ENCODE data around the gene APBB1. TPM values are rescaled to one million over a fixed set of nuclear protein-coding genes. Genes with fewer than 3 reads are reported as not detected.

APBB1 gene
- total RNA-seq, 2 donors from 2014 or later, result 60.0 to 63.3 TPM

DNA sequence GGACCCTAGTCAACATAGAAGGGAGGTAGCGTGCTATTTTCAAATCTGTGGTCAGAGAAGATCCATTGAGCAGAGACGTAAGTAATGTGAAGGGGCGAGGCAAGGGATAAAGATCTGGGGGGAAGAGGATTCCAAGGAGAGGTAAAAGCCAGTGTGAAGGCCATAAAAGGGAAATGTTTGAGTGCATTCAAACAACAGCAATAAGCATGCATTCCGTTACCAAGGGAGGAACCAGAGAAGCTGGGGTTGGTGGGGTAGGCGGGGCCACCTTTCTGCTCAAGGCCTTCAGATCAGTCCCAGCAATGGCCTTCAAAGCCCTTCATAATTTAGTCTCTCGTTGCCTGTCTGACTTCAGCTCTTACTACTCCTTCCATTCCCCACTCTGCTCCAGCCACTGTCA, 47.1 kb downstream of the APBB1 start:
- H3K27me3 Mint-ChIP-seq, result no peaks in the 10 kb centered on the region
- DNase-seq (no peak), ATAC-seq (no peak)
- H3K9me3 ChIP-seq (ENCODE audit: control insufficient read depth, low read length, poor library complexity, severe bottlenecking), result no peaks in the 10 kb centered on the region
- H3K36me3 Mint-ChIP-seq (ENCODE audit: low read depth), result no peaks in the 10 kb centered on the region
- H3K27ac Mint-ChIP-seq, result no peak overlapping the region
- no peak overlapping the region for H3K4me3 Mint-ChIP-seq
- H3K4me1 Mint-ChIP-seq, result no peaks in the 10 kb centered on the region

DNA sequence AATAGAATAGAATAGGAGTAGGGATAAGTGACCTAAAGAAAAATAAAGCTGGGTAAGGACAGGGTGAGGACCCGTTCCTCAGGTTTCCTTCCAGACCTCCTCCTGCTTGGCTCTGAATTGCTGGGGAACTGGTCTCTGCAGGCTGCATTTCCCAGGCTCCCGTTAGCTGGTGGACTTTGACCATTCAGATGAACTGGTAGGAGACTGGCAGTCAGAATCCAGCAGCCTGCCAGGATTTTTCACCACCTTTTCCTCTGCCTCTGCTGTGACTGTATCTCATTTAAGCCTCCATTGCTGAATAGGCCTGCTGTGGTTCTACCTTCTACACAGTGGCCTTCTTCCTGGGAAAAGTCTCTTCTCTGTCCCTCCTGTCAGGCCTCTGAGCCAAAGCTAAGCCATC, 53.2 kb downstream of the APBB1 start:
- DNase-seq, result no peak
- no peaks in the 10 kb centered on the region for H3K36me3 Mint-ChIP-seq (ENCODE audit: low read depth)
- no peaks in the 10 kb centered on the region for H3K27me3 Mint-ChIP-seq
- H3K27ac Mint-ChIP-seq, result no peak overlapping the region
- peaks cover 6% of the 10 kb centered on the region for H3K4me1 Mint-ChIP-seq
- H3K9me3 ChIP-seq (ENCODE audit: control insufficient read depth, low read length, poor library complexity, severe bottlenecking), result no peaks in the 10 kb centered on the region
- no peak overlapping the region for H3K4me3 Mint-ChIP-seq
- ATAC-seq, result no peak

- Mint-ChIP-seq H3K4me1 (peaks cover 6% of the 10 kb centered on the region), H3K27me3 (no peaks in the 10 kb centered on the region), H3K36me3 (ENCODE audit: low read depth) (no peaks in the 10 kb centered on the region), H3K27ac (no peak overlapping the region), H3K4me3 (no peak overlapping the region)
- no peaks in the 10 kb centered on the region for H3K9me3 ChIP-seq (ENCODE audit: control insufficient read depth, low read length, poor library complexity, severe bottlenecking)
- peak; percentile 18 to 54 (median 26) for DNase-seq
- peak; percentile 90 for ATAC-seq
These were observed 55.8 kb downstream of the APBB1 start for GRCh38 chr11:6362873-6363678.

DNA sequence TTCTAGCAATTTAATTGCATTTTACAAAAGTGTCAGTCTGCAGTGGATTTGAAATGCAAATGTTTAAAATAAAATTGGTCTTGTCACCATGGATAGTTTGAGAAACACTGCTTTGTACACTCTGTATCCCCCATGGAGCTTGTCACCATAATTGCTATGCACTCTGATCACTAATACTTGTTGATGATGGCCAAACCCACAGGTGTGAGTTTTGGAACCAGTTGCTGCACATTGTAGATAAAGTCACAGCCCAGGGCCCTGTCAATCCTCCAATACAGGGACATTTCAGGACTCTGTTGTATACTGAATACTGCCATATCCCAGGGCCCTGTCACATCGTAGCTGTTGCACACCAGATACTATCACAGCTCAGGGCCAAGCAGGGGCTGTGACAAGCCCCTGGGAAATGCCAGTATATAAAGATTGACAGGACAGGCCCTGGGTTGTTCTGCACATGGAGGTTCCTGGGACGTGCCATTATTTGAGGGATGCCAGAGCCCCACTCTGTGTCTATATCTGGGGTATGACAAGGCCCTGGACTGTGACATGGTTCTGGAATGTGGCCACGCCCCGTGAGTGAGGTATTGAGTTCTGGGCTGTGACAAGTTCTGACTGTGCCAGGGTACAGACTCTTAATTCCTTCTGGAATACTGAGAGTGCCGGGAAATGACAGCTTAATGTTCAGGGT, 56.6 kb downstream of the APBB1 start:
- H3K27me3 Mint-ChIP-seq, result no peaks in the 10 kb centered on the region
- no peak for DNase-seq
- no peak for ATAC-seq
- H3K27ac Mint-ChIP-seq, result no peak overlapping the region
- no peak overlapping the region for H3K4me3 Mint-ChIP-seq
- H3K4me1 Mint-ChIP-seq, result peaks cover 6% of the 10 kb centered on the region
- H3K9me3 ChIP-seq (ENCODE audit: control insufficient read depth, low read length, poor library complexity, severe bottlenecking), result no peaks in the 10 kb centered on the region
- H3K36me3 Mint-ChIP-seq (ENCODE audit: low read depth), result no peaks in the 10 kb centered on the region

DNA sequence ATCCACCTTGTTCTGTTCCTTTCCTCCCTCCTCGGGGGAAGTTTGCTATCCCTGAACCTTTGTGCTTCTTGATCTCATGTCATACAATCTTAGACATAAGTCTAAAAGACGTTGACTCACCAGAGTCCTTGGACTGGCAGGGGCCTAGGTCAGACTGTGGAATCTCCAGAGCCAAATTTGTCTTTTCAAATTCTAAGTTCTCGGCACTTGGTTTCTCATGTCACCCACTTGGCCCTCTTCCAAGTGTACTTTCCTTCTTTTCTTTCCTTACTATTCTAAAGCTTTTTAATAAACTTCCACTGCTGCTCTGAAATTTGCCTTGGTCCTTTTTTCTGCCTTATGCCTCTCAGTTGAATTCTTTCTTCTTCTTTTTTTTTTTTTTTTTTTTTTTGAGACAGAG, 58.7 kb downstream of the APBB1 start:
- Mint-ChIP-seq H3K4me1 (peaks cover 9% of the 10 kb centered on the region), H3K4me3 (no peak overlapping the region), H3K36me3 (ENCODE audit: low read depth) (no peaks in the 10 kb centered on the region), H3K27ac (no peak overlapping the region), H3K27me3 (no peaks in the 10 kb centered on the region)
- DNase-seq, result no peak
- no peak for ATAC-seq
- H3K9me3 ChIP-seq (ENCODE audit: control insufficient read depth, low read length, poor library complexity, severe bottlenecking), result no peaks in the 10 kb centered on the region

GRCh38 chr11:6357222-6357621, 61.7 kb downstream of the APBB1 start:
- DNase-seq (no peak), ATAC-seq (no peak)
- Mint-ChIP-seq H3K27me3 (peaks cover 6% of the 10 kb centered on the region), H3K36me3 (ENCODE audit: low read depth) (no peaks in the 10 kb centered on the region), H3K27ac (no peak overlapping the region), H3K4me3 (no peak overlapping the region), H3K4me1 (peaks cover 10% of the 10 kb centered on the region)
- H3K9me3 ChIP-seq (ENCODE audit: control insufficient read depth, low read length, poor library complexity, severe bottlenecking), result no peaks in the 10 kb centered on the region

- no peaks in the 10 kb centered on the region for H3K36me3 Mint-ChIP-seq (ENCODE audit: low read depth)
- H3K9me3 ChIP-seq (ENCODE audit: control insufficient read depth, low read length, poor library complexity, severe bottlenecking), result no peaks in the 10 kb centered on the region
- H3K27ac Mint-ChIP-seq, result no peak overlapping the region
- peaks cover 6% of the 10 kb centered on the region for H3K27me3 Mint-ChIP-seq
- DNase-seq, result no peak
- no peak for ATAC-seq
- H3K4me3 Mint-ChIP-seq, result no peak overlapping the region
- peaks cover 13% of the 10 kb centered on the region for H3K4me1 Mint-ChIP-seq
These were observed 62.3 kb downstream of the APBB1 start for GRCh38 chr11:6356503-6357055.

- H3K36me3 Mint-ChIP-seq (ENCODE audit: low read depth), result no peaks in the 10 kb centered on the region
- ATAC-seq, result no peak
These were observed 64.0 kb downstream of the APBB1 start for GRCh38 chr11:6354651-6355485.

DNA sequence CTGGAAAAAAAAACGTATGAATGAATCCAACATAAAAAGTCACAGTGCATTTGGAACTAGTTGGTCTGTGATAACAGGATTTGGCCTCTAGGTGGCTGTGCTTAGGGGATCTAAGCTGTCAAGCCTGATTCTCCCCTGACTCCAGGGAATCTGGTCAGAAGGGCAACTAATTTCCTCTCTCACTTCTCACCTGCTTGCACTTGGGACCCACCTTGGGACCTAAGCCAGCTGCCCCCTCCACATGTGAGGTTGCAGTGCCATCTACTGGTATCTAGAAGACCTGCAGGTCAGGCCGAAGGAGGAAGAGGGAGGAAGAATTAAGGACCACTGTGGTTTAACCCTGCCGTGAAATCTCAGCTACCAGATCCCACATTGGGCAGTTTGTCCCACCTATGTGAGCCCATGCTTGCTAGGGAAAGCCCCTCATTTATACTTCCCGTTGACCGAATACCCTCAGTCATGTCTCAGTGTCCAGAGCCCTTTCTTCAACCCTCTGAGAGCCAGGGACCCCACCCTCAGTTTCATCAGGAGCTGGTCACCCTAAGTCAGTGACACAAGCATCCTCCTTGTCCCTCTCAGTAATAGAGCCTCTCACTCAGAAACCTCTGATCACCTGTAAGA, 65.4 kb downstream of the APBB1 start:
- Mint-ChIP-seq H3K4me3 (no peak overlapping the region), H3K27ac (peak overlapping the region; percentile 68), H3K4me1 (peaks cover 12% of the 10 kb centered on the region), H3K36me3 (ENCODE audit: low read depth) (no peaks in the 10 kb centered on the region), H3K27me3 (peaks cover 6% of the 10 kb centered on the region)
- DNase-seq (peak; percentile 16 to 44 (median 16)), ATAC-seq (peak; percentile 76)
- H3K9me3 ChIP-seq (ENCODE audit: control insufficient read depth, low read length, poor library complexity, severe bottlenecking), result no peaks in the 10 kb centered on the region

More at GRCh38 chr11:6354651-6355485, 64.0 kb downstream of the APBB1 start:
- no peak for DNase-seq
- H3K9me3 ChIP-seq (ENCODE audit: control insufficient read depth, low read length, poor library complexity, severe bottlenecking), result no peaks in the 10 kb centered on the region
- Mint-ChIP-seq H3K4me1 (peaks cover 12% of the 10 kb centered on the region), H3K27ac (no peak overlapping the region), H3K27me3 (peaks cover 6% of the 10 kb centered on the region), H3K4me3 (no peak overlapping the region)

DNA sequence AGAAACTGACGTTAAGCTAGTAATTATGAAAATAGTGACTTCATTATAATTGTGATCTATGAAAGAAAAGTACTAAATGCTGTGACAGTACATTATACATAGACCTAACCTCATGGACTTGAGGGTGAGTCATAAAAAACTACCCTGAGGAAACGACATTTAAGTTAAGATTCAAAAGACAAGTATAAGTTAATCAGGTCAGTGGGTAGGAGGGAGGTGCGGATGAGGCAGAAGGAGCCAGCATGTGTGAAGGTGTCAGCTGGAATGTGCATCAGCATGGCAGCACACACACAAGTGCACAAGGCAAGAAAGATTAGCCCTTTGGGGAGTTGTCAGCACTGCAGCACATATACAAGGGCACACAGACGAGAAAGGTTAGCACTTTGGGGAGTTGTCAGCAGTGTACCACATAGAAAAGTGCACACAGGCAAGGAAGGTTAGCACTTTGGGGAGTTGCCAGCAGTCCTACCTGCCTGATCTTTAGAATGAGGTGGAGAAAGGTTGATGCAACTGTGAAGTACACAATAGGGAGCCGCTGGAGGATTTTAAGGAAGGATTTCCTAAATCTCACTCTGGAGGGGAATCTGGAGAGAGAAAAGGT, 67.0 kb downstream of the APBB1 start:
- peak; percentile 41 for ATAC-seq
- DNase-seq, result no peak
- H3K9me3 ChIP-seq (ENCODE audit: control insufficient read depth, low read length, poor library complexity, severe bottlenecking), result no peaks in the 10 kb centered on the region
- Mint-ChIP-seq H3K4me3 (no peak overlapping the region), H3K27ac (no peak overlapping the region), H3K36me3 (ENCODE audit: low read depth) (no peaks in the 10 kb centered on the region), H3K4me1 (peaks cover 8% of the 10 kb centered on the region), H3K27me3 (peaks cover 12% of the 10 kb centered on the region)

GRCh38 chr11:6350486-6350885, 68.4 kb downstream of the APBB1 start:
- H3K4me1 Mint-ChIP-seq, result peaks cover 8% of the 10 kb centered on the region
- H3K9me3 ChIP-seq (ENCODE audit: control insufficient read depth, low read length, poor library complexity, severe bottlenecking), result no peaks in the 10 kb centered on the region
- DNase-seq (no peak), ATAC-seq (no peak)
- no peak overlapping the region for H3K4me3 Mint-ChIP-seq
- H3K27me3 Mint-ChIP-seq, result peaks cover 18% of the 10 kb centered on the region
- no peak overlapping the region for H3K27ac Mint-ChIP-seq
- H3K36me3 Mint-ChIP-seq (ENCODE audit: low read depth), result no peaks in the 10 kb centered on the region

- no peaks in the 10 kb centered on the region for H3K9me3 ChIP-seq (ENCODE audit: control insufficient read depth, low read length, poor library complexity, severe bottlenecking)
- Mint-ChIP-seq H3K4me3 (no peak overlapping the region), H3K27me3 (peaks cover 23% of the 10 kb centered on the region), H3K4me1 (peaks cover 11% of the 10 kb centered on the region), H3K36me3 (ENCODE audit: low read depth) (peaks cover 2% of the 10 kb centered on the region), H3K27ac (no peak overlapping the region)
- DNase-seq (no peak), ATAC-seq (no peak)
These were observed 68.9 kb downstream of the APBB1 start for GRCh38 chr11:6350043-6350442.
